Spinal cord (tissue), 10 donors: ENCODE data around the gene RABAC1. TPM values are rescaled to one million over a fixed set of nuclear protein-coding genes. Genes with fewer than 3 reads are reported as not detected.

Source experiments
- DNase-seq, 6 donors: peaks; one replicate each; pipeline versions ENCODE4 v3.0.0 to v3.0.0-alpha.2; 2013 to 2015; ENCODE audit warnings: low spot score in 6 of 6, low read depth in 4 of 6
- H3K27ac ChIP-seq: one replicate; pipeline ENCODE4 v1.5.1; 2013; ENCODE audit warnings: low read depth, low read length, control low read depth
- H3K27me3 ChIP-seq: one replicate; pipeline ENCODE4 v1.6.1; 2013; ENCODE audit warnings: low read length; ENCODE audit not compliant: control insufficient read depth, insufficient read depth
- H3K36me3 ChIP-seq: one replicate; pipeline ENCODE4 v1.6.1; 2013; ENCODE audit warnings: low read length; ENCODE audit not compliant: control insufficient read depth, insufficient read depth
- H3K4me1 ChIP-seq: one replicate; pipeline ENCODE4 v1.6.1; 2013; ENCODE audit warnings: low read length; ENCODE audit not compliant: control insufficient read depth, insufficient read depth
- H3K4me3 ChIP-seq: one replicate; pipeline ENCODE4 v1.5.1; 2013; ENCODE audit warnings: low read depth, low read length, control low read depth
- H3K9me3 ChIP-seq: one replicate; pipeline ENCODE4 v1.6.1; 2013; ENCODE audit warnings: low read length; ENCODE audit not compliant: control insufficient read depth, insufficient read depth
- WGBS: methylation state at CpG from one replicate; pipeline ENCODE4 v1.1.5; 2013; ENCODE audit warnings: missing lambda C conversion rate; ENCODE audit not compliant: insufficient coverage; 5-methylcytosine and 5-hydroxymethylcytosine counted together
- polyA plus RNA-seq, 2 donors: library from polyadenylated mRNA; unstranded; fragments of 120-200 nt; gene quantifications; one replicate each; pipeline ENCODE4 v1.2.1, GENCODE V29; 2013; ENCODE audit not compliant: insufficient read length in 2 of 2
- total RNA-seq, 2 donors: library from RNA; depleted of rRNA in 1 of 2; stranded (reverse); fragments of 120-200 nt in 1 of 2; fragments of >200 nt in 1 of 2; gene quantifications; one replicate each; pipeline versions ENCODE4 v1.2.3 to v1.2.4, GENCODE V29; 2013 to 2014
- donor health status: healthy.

RABAC1 gene
- total and polyA plus RNA-seq, 4 donors = 98.0 to 202 (median 182) TPM

DNA sequence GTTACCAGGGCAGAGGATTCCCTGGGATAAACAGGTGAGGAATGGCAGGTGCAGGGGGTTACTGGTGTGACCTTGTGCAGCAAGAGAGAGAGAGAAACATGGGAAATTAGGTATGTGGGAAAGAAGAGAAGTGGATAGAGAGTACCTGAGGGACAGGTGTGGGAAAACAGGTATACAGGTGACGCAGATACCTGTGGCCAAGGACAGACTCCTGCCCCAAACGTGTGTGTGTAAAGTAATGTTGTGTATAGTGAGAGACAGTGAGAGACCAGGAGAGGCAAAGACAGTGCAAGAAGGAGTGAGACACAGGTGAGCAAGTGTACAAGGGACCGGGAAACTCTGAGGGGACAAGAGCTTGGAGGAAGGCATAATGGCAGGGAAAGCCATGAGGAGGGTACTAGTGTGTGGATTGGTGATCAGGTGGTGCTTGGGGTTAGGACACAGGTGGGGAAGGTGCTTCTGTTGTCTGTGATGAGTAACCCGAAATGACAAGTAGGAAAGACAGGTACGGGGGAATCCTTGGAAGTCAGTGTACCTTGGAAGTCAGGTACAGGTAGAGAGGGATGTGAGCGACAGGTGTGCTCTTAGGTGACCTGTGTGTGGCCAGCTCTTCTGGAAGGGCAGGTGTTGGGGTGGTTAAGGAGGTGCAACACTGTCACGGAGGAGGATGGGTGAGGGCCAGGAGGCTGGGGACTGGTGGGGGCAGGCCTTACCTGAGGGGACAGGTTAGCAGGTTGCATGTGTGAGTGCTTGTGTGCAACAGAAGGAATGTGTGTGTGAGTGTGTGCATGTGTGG lies 33.7 kb downstream of the RABAC1 start:
- Histone ChIP-seq H3K9me3 (no peaks in the 10 kb centered on the region), H3K4me3 (no peak overlapping the region), H3K27ac (no peak overlapping the region), H3K36me3 (no peaks in the 10 kb centered on the region), H3K4me1 (peaks cover 21% of the 10 kb centered on the region), H3K27me3 (peaks cover 92% of the 10 kb centered on the region)
- DNase-seq = no peak
- whole genome bisulfite sequencing = 52% methylated on average over 7 of the region's 7 CpGs

DNA sequence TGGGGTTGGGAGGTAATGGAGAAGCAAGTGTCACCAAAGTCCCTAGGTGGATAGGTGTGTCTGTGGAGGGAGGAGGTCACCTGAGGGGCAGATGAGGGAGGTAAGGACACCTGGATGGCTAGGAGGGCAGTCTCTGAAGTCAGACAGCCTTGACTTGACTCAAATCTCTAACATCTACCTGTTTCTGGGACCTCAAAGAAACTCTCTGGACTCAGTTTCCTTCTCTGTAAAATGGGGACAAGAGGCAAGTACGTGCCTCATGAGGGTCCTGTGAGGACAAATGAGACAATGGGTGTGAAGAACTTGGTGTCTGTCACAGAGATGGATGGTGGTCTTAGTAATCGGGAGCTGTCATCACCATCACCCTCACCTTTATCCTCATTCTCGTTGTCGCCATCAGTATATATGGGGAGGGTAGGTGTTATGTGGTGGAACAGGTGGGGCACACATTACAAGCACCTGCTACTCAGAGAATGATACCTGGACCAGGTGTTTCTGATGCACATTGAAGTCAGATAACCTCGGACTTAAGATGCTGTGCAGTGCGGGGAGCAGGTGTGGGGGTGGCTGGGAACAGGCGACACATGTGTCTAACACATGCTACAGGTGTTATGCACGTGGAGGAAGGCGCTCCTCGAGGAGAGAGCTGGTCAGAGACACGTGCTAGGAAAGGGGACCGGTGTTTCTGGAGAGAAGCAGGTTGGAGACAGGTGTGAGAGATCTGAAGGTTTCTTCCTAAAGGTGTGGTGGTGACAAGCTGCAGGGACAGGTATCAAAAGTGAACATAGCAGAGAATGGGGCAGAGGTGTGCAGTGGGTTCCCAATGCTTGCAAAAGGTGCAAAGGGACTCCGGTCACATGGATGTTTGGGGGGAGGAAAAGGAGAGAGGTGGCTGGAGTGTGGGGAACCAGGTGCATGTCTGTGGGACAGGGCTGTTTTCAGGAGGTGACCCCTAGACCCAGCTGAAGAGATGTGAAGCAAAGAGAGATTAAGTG lies 34.7 kb downstream of the RABAC1 start:
- H3K9me3 ChIP-seq = no peaks in the 10 kb centered on the region
- DNase-seq = no peak
- WGBS = 53% methylated on average over 9 of the region's 13 CpGs

DNA sequence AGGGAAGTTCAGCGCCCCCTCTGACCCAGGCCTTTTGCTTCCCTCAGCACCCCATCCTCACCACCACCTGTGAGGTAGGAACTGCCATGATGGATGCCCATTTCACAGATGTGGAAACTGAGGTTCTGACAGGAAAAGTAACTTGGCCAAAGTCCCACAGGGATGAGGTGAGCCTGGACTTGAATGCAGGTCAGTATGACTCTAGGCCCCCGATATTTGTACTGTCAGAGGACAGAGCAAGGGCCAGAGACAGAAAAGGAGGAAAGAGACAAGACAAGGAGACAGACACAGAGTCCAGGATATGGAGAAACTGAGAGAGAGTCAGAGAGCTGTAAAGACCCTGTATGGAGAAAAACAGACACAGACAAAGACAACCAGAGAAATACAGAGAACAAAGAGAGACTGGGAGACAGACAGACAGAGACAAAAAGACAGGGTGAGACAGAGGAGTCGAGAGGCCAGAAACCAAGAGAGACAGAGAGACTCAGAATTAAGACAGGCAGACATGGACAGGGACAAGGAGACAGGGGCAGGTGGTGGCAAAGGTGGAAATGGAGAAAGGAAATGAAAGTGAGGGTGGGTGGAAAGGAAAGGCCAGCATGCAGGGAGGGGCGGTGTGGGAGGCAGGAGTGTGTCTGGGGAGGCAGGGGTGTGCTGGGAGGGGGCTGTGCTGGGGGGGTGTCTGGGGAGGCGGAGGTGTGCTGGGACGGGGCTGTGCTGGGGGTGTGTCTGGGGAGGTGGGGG lies 35.9 kb downstream of the RABAC1 start:
- no peaks in the 10 kb centered on the region for H3K9me3 ChIP-seq
- peaks cover 13% of the 10 kb centered on the region for H3K4me1 ChIP-seq
- H3K27me3 ChIP-seq = peaks cover 86% of the 10 kb centered on the region
- DNase-seq = no peak
- WGBS = 38% methylated on average over 3 of the region's 6 CpGs
- no peaks in the 10 kb centered on the region for H3K36me3 ChIP-seq
- no peak overlapping the region for H3K27ac ChIP-seq
- no peak overlapping the region for H3K4me3 ChIP-seq

More for the DNA sequence above, 34.7 kb downstream of the RABAC1 start:
- Histone ChIP-seq H3K4me1 (peaks cover 21% of the 10 kb centered on the region), H3K36me3 (no peaks in the 10 kb centered on the region), H3K4me3 (no peak overlapping the region), H3K27ac (no peak overlapping the region), H3K27me3 (peaks cover 89% of the 10 kb centered on the region)

DNA sequence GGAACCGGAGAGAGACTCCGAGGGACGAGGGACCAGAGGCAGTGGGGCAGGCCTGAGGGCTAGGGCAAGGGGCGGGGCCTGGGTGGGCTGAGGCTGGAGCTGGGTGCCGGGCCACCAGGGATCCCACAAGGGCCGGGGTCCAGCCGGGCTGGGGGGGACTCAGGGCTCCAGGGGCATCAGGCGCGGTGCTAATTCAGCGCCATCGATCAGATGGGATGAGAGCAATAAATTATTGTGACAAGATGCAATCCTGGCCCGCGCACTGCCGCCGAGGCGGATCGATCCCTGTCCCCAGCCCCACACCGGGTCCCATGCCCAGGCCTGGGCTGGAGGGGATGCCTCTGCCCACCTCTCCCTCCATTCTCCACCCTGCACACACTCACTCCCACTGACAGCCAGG lies 36.5 kb downstream of the RABAC1 start:
- no peak overlapping the region for H3K4me3 ChIP-seq
- no peaks in the 10 kb centered on the region for H3K36me3 ChIP-seq
- no peak overlapping the region for H3K27ac ChIP-seq
- whole genome bisulfite sequencing = 2% methylated on average over 11 of the region's 18 CpGs
- H3K4me1 ChIP-seq = peaks cover 8% of the 10 kb centered on the region
- H3K27me3 ChIP-seq = peaks cover 84% of the 10 kb centered on the region
- no peaks in the 10 kb centered on the region for H3K9me3 ChIP-seq
- no peak for DNase-seq

DNA sequence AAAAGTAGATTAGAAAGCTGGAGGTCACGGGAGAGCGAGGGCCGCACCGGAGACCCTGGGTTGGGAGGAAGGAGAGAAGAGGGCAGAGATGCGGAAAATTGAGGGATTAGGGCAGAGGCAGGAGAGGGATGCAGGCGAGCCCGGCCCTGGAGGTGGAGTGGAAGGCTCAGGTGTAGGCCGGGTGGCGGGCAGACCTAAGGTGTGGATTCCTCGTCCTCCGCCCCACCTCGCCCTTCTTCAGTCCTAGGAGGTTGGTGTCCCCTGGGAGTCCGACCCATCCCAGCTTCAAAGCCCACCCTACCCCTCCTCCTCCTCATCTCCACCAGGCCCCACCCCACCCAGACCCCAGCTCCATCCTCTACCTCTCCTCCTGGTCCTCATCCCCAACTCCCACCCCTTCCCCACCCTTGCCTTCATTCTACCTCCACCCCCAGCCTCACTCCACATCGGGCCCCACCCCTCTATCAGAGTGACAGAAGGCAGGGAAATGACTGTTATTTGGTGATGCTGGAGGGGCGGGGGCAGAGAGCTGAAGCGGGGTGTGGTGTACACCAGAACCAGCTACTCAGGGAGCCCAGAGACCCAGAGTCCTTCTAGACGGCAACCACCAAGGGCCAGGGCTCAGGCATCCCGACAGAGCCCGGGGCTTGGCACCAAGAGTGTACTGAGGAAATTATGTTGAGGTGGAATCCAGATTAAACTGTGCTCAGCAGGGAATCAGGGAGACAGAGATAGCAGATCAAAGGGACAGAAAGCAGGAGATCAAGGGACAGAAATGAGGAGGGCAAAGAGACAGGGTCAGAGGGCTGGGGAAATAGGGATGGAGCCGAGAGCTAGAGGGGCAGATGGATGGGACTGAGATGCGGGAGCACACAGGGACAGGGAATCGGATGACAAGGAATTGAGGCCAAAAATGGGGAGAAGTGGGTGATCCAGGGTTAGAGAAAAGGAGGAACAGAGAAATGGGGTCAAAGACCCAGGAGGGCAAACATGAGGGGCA lies 37.2 kb downstream of the RABAC1 start:
- peaks cover 84% of the 10 kb centered on the region for H3K27me3 ChIP-seq
- WGBS = 8% methylated on average over 19 of the region's 22 CpGs
- no peaks in the 10 kb centered on the region for H3K36me3 ChIP-seq
- H3K4me1 ChIP-seq = peaks cover 6% of the 10 kb centered on the region
- DNase-seq = no peak
- no peak overlapping the region for H3K27ac ChIP-seq
- H3K4me3 ChIP-seq = no peak overlapping the region
- H3K9me3 ChIP-seq = no peaks in the 10 kb centered on the region

DNA sequence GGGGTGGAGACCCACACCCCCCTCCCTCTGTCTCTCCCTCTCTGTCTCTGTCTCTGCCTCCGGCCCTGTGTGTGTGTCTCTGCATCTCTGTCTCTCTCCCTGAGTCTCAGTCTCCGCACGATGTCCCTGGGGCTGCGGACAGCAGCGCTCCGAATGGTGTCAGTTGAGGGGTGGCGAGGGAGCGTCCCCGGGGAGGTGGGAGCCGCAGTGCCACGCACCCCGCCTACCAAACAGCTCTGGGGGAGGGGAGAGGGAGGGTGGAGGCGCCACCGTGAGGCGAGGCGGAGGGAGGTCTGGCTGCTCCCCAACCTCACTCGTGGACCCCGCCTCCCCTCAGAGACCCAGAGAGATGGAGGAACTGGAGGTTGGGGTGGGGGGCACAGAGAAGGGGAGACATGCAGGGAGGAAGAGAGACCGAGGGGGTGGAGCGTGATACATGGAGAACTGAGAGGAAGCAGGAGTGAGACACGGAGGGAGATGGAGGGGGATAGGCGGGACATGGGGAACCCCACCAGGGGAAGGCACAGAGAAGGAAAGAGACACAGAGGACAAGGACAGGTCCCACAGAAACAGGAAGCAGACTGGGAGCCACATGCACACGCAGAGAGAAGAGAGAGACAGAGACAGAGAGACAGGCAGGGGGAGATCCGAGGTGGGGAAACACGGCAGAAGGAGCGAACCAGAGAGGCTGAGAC lies 38.1 kb downstream of the RABAC1 start:
- Histone ChIP-seq H3K4me3 (no peak overlapping the region), H3K4me1 (peaks cover 6% of the 10 kb centered on the region), H3K36me3 (no peaks in the 10 kb centered on the region), H3K27me3 (peaks cover 83% of the 10 kb centered on the region), H3K9me3 (no peaks in the 10 kb centered on the region), H3K27ac (no peak overlapping the region)
- DNase-seq = no peak
- WGBS = 4% methylated on average over 24 of the region's 26 CpGs

DNA sequence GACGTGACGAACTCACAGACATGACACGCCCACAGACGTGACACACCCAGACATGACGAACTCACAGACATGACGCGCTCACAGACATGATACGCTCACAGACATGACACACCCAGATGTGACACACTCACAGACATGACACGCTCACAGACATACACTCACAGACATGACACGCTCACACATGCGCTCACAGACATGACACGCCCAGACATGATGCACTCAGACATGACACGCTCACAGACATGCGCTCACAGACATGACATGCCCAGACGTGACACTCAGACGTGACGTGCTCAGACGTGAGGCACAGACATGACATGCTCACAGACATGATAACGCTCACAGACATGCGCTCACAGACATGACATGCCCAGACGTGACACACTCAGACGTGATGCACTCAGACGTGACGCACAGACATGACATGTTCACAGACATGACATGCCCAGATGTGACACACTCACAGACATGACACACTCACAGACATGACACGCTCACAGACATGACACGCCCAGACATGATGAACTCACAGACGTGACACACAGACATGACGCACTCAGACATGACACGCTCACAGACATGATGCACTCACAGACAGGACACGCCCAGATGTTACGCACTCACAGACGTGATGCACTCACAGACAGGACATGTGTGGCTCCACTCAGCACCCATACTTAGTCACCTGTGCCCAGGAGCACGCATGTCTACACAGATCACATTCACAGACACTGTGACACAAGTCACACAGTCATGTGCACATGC lies 39.0 kb downstream of the RABAC1 start:
- H3K36me3 ChIP-seq = no peaks in the 10 kb centered on the region
- DNase-seq = no peak
- no peaks in the 10 kb centered on the region for H3K9me3 ChIP-seq
- peaks cover 83% of the 10 kb centered on the region for H3K27me3 ChIP-seq
- no peak overlapping the region for H3K4me3 ChIP-seq
- H3K4me1 ChIP-seq = peaks cover 8% of the 10 kb centered on the region
- WGBS = 88% methylated on average over 33 of the region's 33 CpGs
- no peak overlapping the region for H3K27ac ChIP-seq
